Right lobe of liver (tissue), 6 donors: ENCODE data around the gene ATP2B1. TPM values are rescaled to one million over a fixed set of nuclear protein-coding genes. Genes with fewer than 3 reads are reported as not detected.
A peak's percentile ranks its signal among the peaks of the same experiment; 100 is the strongest.

ENCODE experiments used
- ATAC-seq, 4 donors: fragments of 200-7000 bp; cut with Tn5 transposase; one replicate each; pipeline ENCODE4 v1.9.1; 2020; ENCODE audit warnings: mild to moderate bottlenecking in 4 of 4, moderate library complexity in 4 of 4
- DNase-seq, 3 donors: peaks; one replicate each; pipeline ENCODE4 v3.0.0-alpha.2; 2020
- H3K27ac ChIP-seq, 3 donors: fragments of 200-600 bp; one replicate each; pipeline ENCODE4 v1.8.0; 2022
- H3K27me3 ChIP-seq, 2 donors: fragments of 200-600 bp; one replicate each; pipeline ENCODE4 v1.8.0; 2022
- H3K36me3 ChIP-seq, 4 donors: fragments of 200-600 bp; sonication (generic) in 1 of 4; one replicate each; pipeline versions ENCODE4 v1.5.1 to v1.8.0; 2017 to 2022; ENCODE audit warnings: control low read depth in 1 of 4
- H3K4me1 ChIP-seq, 4 donors: fragments of 200-600 bp; sonication (generic) in 1 of 4; one replicate each; pipeline versions ENCODE4 v1.5.1 to v1.8.0; 2017 to 2022; ENCODE audit warnings: control low read depth in 1 of 4
- H3K4me3 ChIP-seq, 3 donors: fragments of 200-600 bp; one replicate each; pipeline ENCODE4 v1.8.0; 2022
- H3K9me3 ChIP-seq, 4 donors: fragments of 200-600 bp; sonication (generic) in 1 of 4; one replicate each; pipeline versions ENCODE4 v1.5.1 to v1.8.0; 2017 to 2022; ENCODE audit warnings: control low read depth in 1 of 4
- CTCF ChIP-seq, 4 donors: fragments of 200-600 bp in 3 of 4; fragments of 450-650 bp in 1 of 4; IDR thresholded peaks; one replicate each; pipeline versions ENCODE4 v1.5.1 to v1.8.0; 2016 to 2022; ENCODE audit warnings: antibody characterized with exemption in 4 of 4, mild to moderate bottlenecking in 2 of 4
- POLR2A ChIP-seq: fragments of 450-650 bp; IDR thresholded peaks from one replicate; pipeline ENCODE4 v1.6.1; 2017; ENCODE audit warnings: antibody characterized with exemption, mild to moderate bottlenecking
- WGBS: methylation state at CpG from one replicate; pipeline ENCODE4 v1.1.6; 2018; ENCODE audit warnings: low coverage, low lambda C conversion rate; ENCODE audit not compliant: insufficient coverage; ENCODE audit errors: missing lambda C conversion rate; 5-methylcytosine and 5-hydroxymethylcytosine counted together
- intact Hi-C, 2 donors: fragments of 100-400 bp; cut with DNase I; formaldehyde crosslinking; loops; one replicate each; pipeline versions ENCODE4 v1.11.2 to v1.14.1; 2022
- total RNA-seq, 6 experiments: library from RNA; depleted of rRNA in 2 of 6; stranded (reverse); fragments of >200 nt in 2 of 6; fragmentation: NEBNext Ultra II Directional in 3 of 6; extraction: Animal tissue kit (Norgen Biotek cat#: 25700) in 3 of 6; gene quantifications; one replicate each; pipeline versions ENCODE4 v1.1.0 to v1.2.4, GENCODE V29; 2016 to 2023
- donor health status: DM: no; HTN: yes; CAD: no.
- donor health status: DM: no; HTN: no; CAD: no.
- donor health status: DM: no; HTN: no; CAD: no.
- donor health status: DM: no; HTN: yes; CAD: no.
- donor health status: DM: no; HTN: yes; CAD: no.

The ATP2B1 gene
- total RNA-seq, 6 experiments from 2014 or later, result 10.4 to 23.9 (median 17.6) TPM

- ATAC-seq, result peak in 3 of 4 donors; percentile 22 to 60 (median 57)
- WGBS, result 76% methylated on average over 8 of the region's 8 CpGs
- H3K9me3 ChIP-seq, result no peaks in the 10 kb centered on the region
- H3K4me1 ChIP-seq, result no peaks in the 10 kb centered on the region
- H3K27ac ChIP-seq, result no peak overlapping the region
- no peak overlapping the region for H3K4me3 ChIP-seq
- DNase-seq, result no peak
- intact Hi-C loops, result no loop called here
- H3K36me3 ChIP-seq, result no peaks in the 10 kb centered on the region
- no peaks in the 10 kb centered on the region for H3K27me3 ChIP-seq
- TF ChIP-seq CTCF (IDR thresholded peaks at IDR 0.05) (no peak), POLR2A (no peak)
These were observed 12.8 kb upstream of the ATP2B1 start for GRCh38 chr12:89721291-89721987.

GRCh38 chr12:89717759-89718523 lies 9.3 kb upstream of the ATP2B1 start:
- Histone ChIP-seq H3K36me3 (no peaks in the 10 kb centered on the region), H3K4me3 (no peak overlapping the region), H3K27me3 (no peaks in the 10 kb centered on the region), H3K9me3 (no peaks in the 10 kb centered on the region), H3K4me1 (no peaks in the 10 kb centered on the region), H3K27ac (no peak overlapping the region)
- no peak for TF ChIP-seq POLR2A
- TF ChIP-seq CTCF (IDR thresholded peaks at IDR 0.05), result no peak
- DNase-seq (no peak), ATAC-seq (no peak)
- WGBS, result 76% methylated on average over 1 of the region's 2 CpGs
- intact Hi-C loops, result no loop called here

- no peak for DNase-seq
- no peaks in the 10 kb centered on the region for H3K4me1 ChIP-seq
- no peaks in the 10 kb centered on the region for H3K9me3 ChIP-seq
- WGBS, result 97% methylated on average over 3 of the region's 3 CpGs
- no peak overlapping the region for H3K27ac ChIP-seq
- intact Hi-C loops, result no loop called here
- H3K36me3 ChIP-seq, result no peaks in the 10 kb centered on the region
- TF ChIP-seq CTCF (IDR thresholded peaks at IDR 0.05) (no peak), POLR2A (no peak)
- H3K27me3 ChIP-seq, result no peaks in the 10 kb centered on the region
- no peak overlapping the region for H3K4me3 ChIP-seq
- no peak for ATAC-seq
These were observed 4.1 kb upstream of the ATP2B1 start for GRCh38 chr12:89712706-89713105.

GRCh38 chr12:89710873-89711750 lies 2.5 kb upstream of the ATP2B1 start:
- 68% methylated on average over 7 of the region's 7 CpGs for WGBS
- H3K36me3 ChIP-seq, result no peaks in the 10 kb centered on the region
- H3K4me1 ChIP-seq, result peaks cover 0 to 6% (median 0%) of the 10 kb centered on the region in 4 donors
- no peaks in the 10 kb centered on the region for H3K9me3 ChIP-seq
- intact Hi-C loops, result no loop called here
- peak overlapping the region in 1 of 3 donors; percentile 81 for H3K4me3 ChIP-seq
- H3K27ac ChIP-seq, result no peak overlapping the region
- no peak for TF ChIP-seq CTCF (IDR thresholded peaks at IDR 0.05)
- TF ChIP-seq POLR2A, result no peak
- no peak for DNase-seq
- ATAC-seq, result no peak
- H3K27me3 ChIP-seq, result no peaks in the 10 kb centered on the region
